Measurements from ENCODE around the gene NEK6.

DNA sequence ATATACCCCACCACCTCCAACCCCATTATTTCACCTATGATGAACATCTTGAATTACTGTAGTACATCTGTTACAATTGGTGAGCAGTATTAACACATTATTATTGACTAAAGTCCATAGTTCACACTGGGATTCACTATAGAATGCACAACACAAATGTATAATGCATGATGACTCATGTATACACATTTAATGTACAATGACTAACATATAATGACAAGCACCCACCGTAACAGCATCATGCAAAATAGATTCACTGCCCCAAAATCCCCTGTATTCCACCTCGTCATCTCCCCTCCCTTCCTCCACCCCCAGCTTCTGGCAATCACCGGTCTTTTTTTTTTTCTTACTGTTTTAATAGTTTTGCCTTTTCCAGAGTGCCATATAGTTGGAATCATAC, 47.1 kb upstream of the NEK6 start:
- TF ChIP-seq, protein P1, sequence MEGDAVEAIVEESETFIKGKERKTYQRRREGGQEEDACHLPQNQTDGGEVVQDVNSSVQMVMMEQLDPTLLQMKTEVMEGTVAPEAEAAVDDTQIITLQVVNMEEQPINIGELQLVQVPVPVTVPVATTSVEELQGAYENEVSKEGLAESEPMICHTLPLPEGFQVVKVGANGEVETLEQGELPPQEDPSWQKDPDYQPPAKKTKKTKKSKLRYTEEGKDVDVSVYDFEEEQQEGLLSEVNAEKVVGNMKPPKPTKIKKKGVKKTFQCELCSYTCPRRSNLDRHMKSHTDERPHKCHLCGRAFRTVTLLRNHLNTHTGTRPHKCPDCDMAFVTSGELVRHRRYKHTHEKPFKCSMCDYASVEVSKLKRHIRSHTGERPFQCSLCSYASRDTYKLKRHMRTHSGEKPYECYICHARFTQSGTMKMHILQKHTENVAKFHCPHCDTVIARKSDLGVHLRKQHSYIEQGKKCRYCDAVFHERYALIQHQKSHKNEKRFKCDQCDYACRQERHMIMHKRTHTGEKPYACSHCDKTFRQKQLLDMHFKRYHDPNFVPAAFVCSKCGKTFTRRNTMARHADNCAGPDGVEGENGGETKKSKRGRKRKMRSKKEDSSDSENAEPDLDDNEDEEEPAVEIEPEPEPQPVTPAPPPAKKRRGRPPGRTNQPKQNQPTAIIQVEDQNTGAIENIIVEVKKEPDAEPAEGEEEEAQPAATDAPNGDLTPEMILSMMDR (IDR thresholded peaks at IDR 0.05; ENCODE audit: borderline replicate concordance, extremely low read depth, low read length, poor library complexity, severe bottlenecking) = no peak
- no peak for TF ChIP-seq EZH2 (IDR thresholded peaks at IDR 0.05; ENCODE audit: borderline replicate concordance, low read depth, low read length, severe bottlenecking)
